H1 (cell line): ENCODE results near the gene HOMER1. TPM values are rescaled to one million over a fixed set of nuclear protein-coding genes. Genes with fewer than 3 reads are reported as not detected.

Experiments used
- CTCF ChIA-PET: fragments of 300-600 bp; sonication (Branson Sonifier 250); formaldehyde crosslinking; loops from one replicate; lab custom pipeline; 2021; ENCODE audit not compliant: partially characterized antibody; lab: Charles Lee
- POLR2A ChIA-PET: fragments of 300-600 bp; sonication (Branson Sonifier 250); formaldehyde crosslinking; loops from one replicate; lab custom pipeline; 2021; ENCODE audit warnings: inconsistent platforms; ENCODE audit not compliant: partially characterized antibody; lab: Charles Lee
- DNase-seq, 2 experiments: peaks; one replicate each; pipeline versions ENCODE4 v3.0.0 to v3.0.0-alpha.2; 2010 to 2022; ENCODE audit warnings: low spot score in 2 of 2, low read depth in 1 of 2, mixed read lengths in 1 of 2
- FAIRE-seq: peaks from 2 replicates; lab custom pipeline; 2011; peaks lifted over from hg19 to GRCh38; lab: Jason Lieb, UNC
- H2AFZ ChIP-seq: 2 replicates; pipeline ENCODE4 v1.8.1; 2012; ENCODE audit warnings: low read length, inconsistent platforms
- H2AK5ac ChIP-seq: 2 replicates; pipeline ENCODE4 v1.6.1; 2013; ENCODE audit warnings: low read depth, low read length
- H2BK120ac ChIP-seq: replicated peaks from 2 replicates; pipeline ENCODE3; 2013; ENCODE audit warnings: low read depth, low read length, inconsistent platforms
- H2BK12ac ChIP-seq: 2 replicates; pipeline ENCODE4 v1.6.1; 2013; ENCODE audit warnings: low read depth, low read length
- H2BK15ac ChIP-seq: 2 replicates; pipeline ENCODE4 v1.6.1; 2013; ENCODE audit warnings: low read length
- H2BK20ac ChIP-seq: 2 replicates; pipeline ENCODE4 v1.6.1; 2013; ENCODE audit warnings: low read length
- H2BK5ac ChIP-seq: 2 replicates; pipeline ENCODE4 v1.6.1; 2013; ENCODE audit warnings: low read depth, low read length
- H3K14ac ChIP-seq: 2 replicates; pipeline ENCODE4 v1.6.1; 2013; ENCODE audit warnings: inconsistent platforms; ENCODE audit not compliant: insufficient read length
- H3K18ac ChIP-seq: 2 replicates; pipeline ENCODE4 v1.6.1; 2013; ENCODE audit warnings: low read length; ENCODE audit errors: extremely low read depth
- H3K23ac ChIP-seq: 2 replicates; pipeline ENCODE4 v1.6.1; 2013; ENCODE audit warnings: inconsistent platforms; ENCODE audit not compliant: insufficient read length
- H3K23me2 ChIP-seq: 2 replicates; pipeline ENCODE4 v1.6.1; 2013; ENCODE audit warnings: low read depth, low read length
- H3K27ac ChIP-seq: 2 replicates; pipeline ENCODE4 v1.6.1; 2011; ENCODE audit warnings: low read depth, low read length, inconsistent platforms
- H3K27me3 ChIP-seq, 4 experiments: replicated peaks in 1 of 4; 1 replicate in 1 of 4; 2 replicates in 3 of 4; pipeline versions ENCODE4 v1.6.1 to v1.8.1; 2011 to 2013; ENCODE audit warnings: low read length in 3 of 4, mild to moderate bottlenecking in 3 of 4, inconsistent platforms in 2 of 4, mixed read lengths in 2 of 4, moderate library complexity in 1 of 4; ENCODE audit not compliant: control insufficient read depth in 3 of 4, insufficient read depth in 3 of 4; ENCODE audit errors: extremely low read depth in 1 of 4
- H3K36me3 ChIP-seq, 4 experiments: 2 replicates each; pipeline versions ENCODE4 v1.6.1 to v1.8.1; 2011 to 2013; ENCODE audit warnings: mild to moderate bottlenecking in 4 of 4, low read length in 3 of 4, moderate library complexity in 2 of 4, control low read depth in 1 of 4, inconsistent platforms in 1 of 4; ENCODE audit not compliant: insufficient read depth in 4 of 4, control insufficient read depth in 2 of 4
- H3K4ac ChIP-seq: replicated peaks from 2 replicates; pipeline ENCODE3; 2013; ENCODE audit warnings: low read length, low read depth, mixed read lengths, inconsistent platforms; ENCODE audit not compliant: insufficient read length
- H3K4me1 ChIP-seq, 4 experiments: replicated peaks in 1 of 4; 1 replicate in 1 of 4; 2 replicates in 3 of 4; pipeline versions ENCODE4 v1.6.1 to v1.8.1; 2011 to 2013; ENCODE audit warnings: low read length in 3 of 4, inconsistent platforms in 2 of 4, mixed read lengths in 1 of 4; ENCODE audit not compliant: insufficient read depth in 4 of 4, control insufficient read depth in 3 of 4
- H3K4me2 ChIP-seq, 2 experiments: 2 replicates each; pipeline versions ENCODE4 v1.6.1 to v1.8.1; 2011 to 2013; ENCODE audit warnings: low read depth in 2 of 2, low read length in 2 of 2, control low read depth in 1 of 2, inconsistent platforms in 1 of 2, mild to moderate bottlenecking in 1 of 2; ENCODE audit not compliant: insufficient read depth in 1 of 2
- H3K4me3 ChIP-seq, 4 experiments: fragments of 200-600, 300-600 bp in 1 of 4; sonication (generic), shearing (Covaris generic), sonication (Bioruptor Twin) in 1 of 4; 2 replicates each; pipeline versions ENCODE4 v1.5.1 to v1.8.1; 2011 to 2016; ENCODE audit warnings: low read length in 4 of 4, low read depth in 3 of 4, control low read depth in 2 of 4, inconsistent platforms in 2 of 4, mild to moderate bottlenecking in 2 of 4, mixed read lengths in 1 of 4, moderate library complexity in 1 of 4; ENCODE audit not compliant: insufficient read depth in 2 of 4; ENCODE audit errors: extremely low read depth in 1 of 4
- H3K56ac ChIP-seq: replicated peaks from 2 replicates; pipeline ENCODE3; 2013; ENCODE audit warnings: low read depth, mild to moderate bottlenecking, mixed read lengths, low read length, inconsistent platforms; ENCODE audit not compliant: insufficient read length
- H3K79me1 ChIP-seq: 2 replicates; pipeline ENCODE4 v1.6.1; 2013; ENCODE audit warnings: low read depth, low read length, control low read depth
- H3K79me2 ChIP-seq, 2 experiments: 2 replicates each; pipeline versions ENCODE4 v1.6.1 to v1.8.1; 2012 to 2013; ENCODE audit warnings: low read length in 2 of 2, mild to moderate bottlenecking in 2 of 2, inconsistent platforms in 1 of 2; ENCODE audit not compliant: insufficient read depth in 2 of 2, control insufficient read depth in 1 of 2
- H3K9ac ChIP-seq, 4 experiments: replicated peaks in 1 of 4; 1 replicate in 1 of 4; 2 replicates in 3 of 4; pipeline versions ENCODE4 v1.6.1 to v1.8.1; 2011 to 2013; ENCODE audit warnings: low read depth in 3 of 4, low read length in 3 of 4, control low read depth in 2 of 4, mild to moderate bottlenecking in 2 of 4, moderate library complexity in 2 of 4, inconsistent platforms in 1 of 4; ENCODE audit errors: extremely low read depth in 1 of 4
- H3K9me3 ChIP-seq, 2 experiments: 2 replicates each; pipeline versions ENCODE4 v1.6.1 to v1.8.1; 2012 to 2013; ENCODE audit warnings: mild to moderate bottlenecking in 2 of 2, moderate library complexity in 2 of 2, control low read depth in 1 of 2, inconsistent platforms in 1 of 2, low read depth in 1 of 2, low read length in 1 of 2, mixed read lengths in 1 of 2; ENCODE audit not compliant: insufficient read depth in 2 of 2
- H4K20me1 ChIP-seq, 2 experiments: replicated peaks in 1 of 2; 2 replicates each; pipeline versions ENCODE3 to v1.8.1; 2011 to 2013; ENCODE audit warnings: inconsistent platforms in 2 of 2, low read length in 2 of 2, mild to moderate bottlenecking in 1 of 2; ENCODE audit not compliant: insufficient read depth in 2 of 2, control insufficient read depth in 1 of 2
- H4K5ac ChIP-seq: 2 replicates; pipeline ENCODE4 v1.6.1; 2013; ENCODE audit warnings: low read length, low read depth, mixed read lengths, inconsistent platforms; ENCODE audit not compliant: insufficient read length
- H4K8ac ChIP-seq: 2 replicates; pipeline ENCODE4 v1.8.0; 2013; ENCODE audit warnings: mild to moderate bottlenecking, moderate library complexity, low read length, inconsistent platforms; ENCODE audit not compliant: insufficient read depth; ENCODE audit errors: extremely low read depth
- H4K91ac ChIP-seq: replicated peaks from 2 replicates; pipeline ENCODE3; 2013; ENCODE audit warnings: low read length, mixed read lengths, inconsistent platforms; ENCODE audit not compliant: insufficient read length
- POLR2A ChIP-seq, 2 experiments: IDR thresholded peaks; 1 replicate in 1 of 2; 2 replicates in 1 of 2; pipeline ENCODE4 v1.6.1; 2011; ENCODE audit warnings: low read depth in 2 of 2, low read length in 2 of 2, mild to moderate bottlenecking in 2 of 2; ENCODE audit errors: control extremely low read depth in 1 of 2
- RAD21 ChIP-seq, 2 experiments: IDR thresholded peaks in 1 of 2; conservative IDR thresholded peaks in 1 of 2; 2 replicates each; pipeline ENCODE4 v1.6.1; 2011; ENCODE audit warnings: low read depth in 2 of 2, low read length in 2 of 2, improper control_type of control experiment in 1 of 2, inconsistent platforms in 1 of 2, mild to moderate bottlenecking in 1 of 2, moderate library complexity in 1 of 2
- polyA plus RNA-seq, 7 experiments: library from polyadenylated mRNA; depleted of rRNA in 3 of 7; stranded (reverse) in 5 of 7; unstranded in 2 of 7; fragments of >200 nt in 5 of 7; fragments of 200-250 nt in 2 of 7; gene quantifications; 1 replicate in 5 of 7; 2 replicates in 1 of 7; 4 replicates in 1 of 7; pipeline versions ENCODE4 v1.2.1 to v1.2.3, GENCODE V29; 2011 to 2013; ENCODE audit warnings: missing spikeins in 2 of 7, mixed read lengths in 2 of 7
- total RNA-seq: library from RNA; stranded (reverse); fragmentation: NEBNext Ultra II Directional; extraction: Animal tissue kit (Norgen Biotek cat#: 25700); gene quantifications from 2 replicates; pipeline ENCODE4 v1.2.1, GENCODE V29; 2021

HOMER1 gene
- total and polyA plus RNA-seq, 2 of the 8 experiments (the other 6 are each of a cell fraction or from before 2014, with no cell fraction given): 6.4 to 57.9 TPM

- no peak for FAIRE-seq
- TF ChIP-seq POLR2A (IDR thresholded peaks at IDR 0.05; ENCODE audit: control extremely low read depth in 1 of 2, low read depth in 2 of 2, low read length in 2 of 2): no peak
- TF ChIP-seq RAD21 (IDR thresholded peaks at IDR 0.05 in 1 of 2, conservative IDR thresholded peaks at IDR 0.05 in 1 of 2; ENCODE audit: low read depth in 2 of 2, low read length in 2 of 2): no peak
These were observed 105.9 kb downstream of the HOMER1 start for GRCh38 chr5:79408028-79408427.

More at GRCh38 chr5:79408028-79408427, 105.9 kb downstream of the HOMER1 start:
- Histone ChIP-seq H4K20me1 (no peaks in the 10 kb centered on the region), H2BK120ac (no peak overlapping the region), H3K4me2 (no peak overlapping the region), H4K8ac (no peak overlapping the region), H2AK5ac (no peak overlapping the region), H4K5ac (no peak overlapping the region), H3K79me2 (no peaks in the 10 kb centered on the region), H3K4me1 (no peaks in the 10 kb centered on the region), H2BK20ac (no peak overlapping the region), H2BK5ac (no peak overlapping the region), H3K79me1 (no peaks in the 10 kb centered on the region), H3K4me3 (no peak overlapping the region), H2AFZ (no peak overlapping the region), H3K23ac (no peak overlapping the region), H4K91ac (no peak overlapping the region), H3K14ac (no peak overlapping the region), H3K27me3 (no peaks in the 10 kb centered on the region), H3K4ac (no peak overlapping the region), H3K9ac (no peak overlapping the region), H3K9me3 (peaks cover 0 to 3% of the 10 kb centered on the region in 2 experiments; a peak in 1 of 4 replicates), H3K36me3 (peaks cover 0 to 8% (median 2%) of the 10 kb centered on the region in 4 experiments; a peak in 3 of 8 replicates), H3K23me2 (no peaks in the 10 kb centered on the region), H3K27ac (no peak overlapping the region), H3K18ac (no peak overlapping the region), H3K56ac (no peak overlapping the region), H2BK12ac (no peak overlapping the region), H2BK15ac (no peak overlapping the region)
- no peak for DNase-seq
- CTCF ChIA-PET: interaction anchor here (0.6 kb wide), 1 partner anchor 18 kb away, joined by 3 read pairs; no protein-coding TSS in a partner anchor
- POLR2A ChIA-PET: no interaction called here
